GM19035 (cell line): ENCODE results near the gene UQCRC1.

Experiments
- ATAC-seq: cut with Tn5 transposase; IDR thresholded peaks from one replicate; pipeline ENCODE4 v1.9.1; 2021; ENCODE audit not compliant: unreplicated experiment

The UQCRC1 gene

GRCh38 chr3:48633743-48634142 lies 24.3 kb upstream of the UQCRC1 start:
- ATAC-seq, result no peak

- no peak for ATAC-seq
Observed at GRCh38 chr3:48633256-48633655, 23.8 kb upstream of the UQCRC1 start.

- ATAC-seq, result no peak
Observed at GRCh38 chr3:48631516-48632448, 22.3 kb upstream of the UQCRC1 start.

DNA sequence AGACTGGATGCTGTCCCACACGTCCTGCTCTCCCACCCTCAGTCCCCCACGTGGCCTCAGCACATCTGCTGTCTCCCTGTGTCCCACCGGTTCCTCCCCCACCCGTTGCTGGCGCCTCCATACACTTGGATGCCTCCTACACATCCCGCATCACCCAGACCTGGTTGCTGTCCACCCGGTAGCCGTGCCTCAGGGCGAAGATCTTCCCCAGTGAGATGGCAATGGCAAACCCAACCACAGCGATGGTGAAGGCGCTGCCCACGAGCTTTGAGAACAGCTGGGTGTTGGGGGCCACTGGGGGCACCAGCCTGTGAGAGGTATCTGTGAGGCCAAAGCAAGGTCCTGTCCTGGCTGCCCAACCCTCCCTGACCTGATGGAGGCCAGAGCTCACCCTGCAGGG lies 21.4 kb upstream of the UQCRC1 start:
- no peak for ATAC-seq

- ATAC-seq, result no peak
Observed at GRCh38 chr3:48630407-48630806, 21.0 kb upstream of the UQCRC1 start.

DNA sequence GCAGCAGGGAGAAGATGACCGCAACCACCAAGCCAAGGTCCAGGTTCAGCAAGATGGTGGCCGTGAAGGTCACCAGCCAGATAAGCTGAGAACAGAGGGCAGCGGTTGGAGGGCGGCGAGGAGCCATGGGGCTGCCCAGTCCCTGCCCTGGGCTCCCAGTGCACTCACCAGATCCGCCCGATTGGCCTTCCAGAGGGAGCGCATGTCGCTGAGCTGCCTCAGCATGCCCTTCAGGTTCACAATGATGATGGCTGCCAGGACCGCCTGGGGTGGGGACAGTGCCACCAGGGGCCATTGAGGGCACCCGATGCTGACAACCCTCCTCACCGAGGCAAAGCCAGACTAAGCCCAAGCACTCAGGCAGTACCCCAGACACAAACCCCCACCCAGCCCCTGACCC lies 20.4 kb upstream of the UQCRC1 start:
- ATAC-seq, result no peak

GRCh38 chr3:48628277-48629017 lies 19.0 kb upstream of the UQCRC1 start:
- ATAC-seq, result no peak

GRCh38 chr3:48625600-48625999 lies 16.2 kb upstream of the UQCRC1 start:
- no peak for ATAC-seq

DNA sequence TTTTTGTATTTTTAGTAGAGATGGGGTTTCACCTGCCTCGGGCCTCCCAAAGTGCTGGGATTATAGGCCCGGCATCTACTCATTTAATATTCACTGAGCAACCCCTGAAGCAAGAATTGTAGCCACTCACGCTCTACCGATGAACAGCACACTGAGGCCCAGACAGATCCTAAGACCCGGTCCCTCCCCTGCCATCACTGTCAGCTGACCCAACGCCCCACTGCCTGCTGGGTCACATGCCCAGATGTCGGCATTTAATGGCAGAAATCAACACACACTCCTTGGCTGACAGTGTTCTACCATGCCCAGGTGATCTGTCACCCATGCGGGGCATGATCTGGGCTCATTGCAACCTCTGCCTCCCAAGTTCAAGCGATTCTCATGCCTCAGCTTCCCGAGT lies 15.3 kb upstream of the UQCRC1 start:
- no peak for ATAC-seq

DNA sequence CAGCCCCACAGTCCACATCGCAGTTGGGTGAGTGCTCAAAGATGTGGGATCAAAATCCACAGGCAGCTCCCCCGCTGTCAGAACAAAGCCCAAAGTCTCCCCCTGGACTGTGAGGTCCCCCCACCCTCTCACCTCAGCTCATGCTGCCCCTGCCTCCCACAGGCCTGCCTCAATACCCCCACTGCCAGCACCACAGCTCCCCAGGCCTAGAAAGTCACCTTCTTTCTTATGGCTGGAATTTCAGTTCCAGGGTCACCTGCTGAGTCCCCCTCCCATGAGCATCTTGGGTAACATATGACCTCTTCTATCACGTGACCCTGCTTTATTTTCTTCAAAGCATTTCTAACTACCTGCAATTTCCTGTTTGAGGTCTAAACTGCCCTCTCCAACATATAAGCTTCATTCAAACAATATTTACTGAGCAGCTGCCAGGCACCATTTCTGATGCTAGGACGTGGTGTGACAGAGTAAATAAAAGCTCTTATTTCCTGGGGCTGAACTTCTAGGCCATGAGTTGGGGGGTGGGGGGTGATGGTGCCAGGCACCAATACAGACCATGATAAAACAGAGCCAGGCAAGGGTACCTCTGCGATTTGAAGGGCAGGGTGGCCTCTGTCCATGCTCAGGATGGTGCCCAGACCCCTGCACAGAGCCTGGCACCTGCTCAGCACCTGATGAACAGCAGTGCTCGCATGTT lies 14.6 kb upstream of the UQCRC1 start:
- no peak for ATAC-seq

- no peak for ATAC-seq
Observed at GRCh38 chr3:48621461-48621869, 12.0 kb upstream of the UQCRC1 start, which contains the start of gene TMEM89. TMEM89 (minus strand) TSS chr3:48621769; CDS start chr3:48621756, 13 bp downstream.

GRCh38 chr3:48619541-48620524 lies 10.4 kb upstream of the UQCRC1 start:
- no peak for ATAC-seq

DNA sequence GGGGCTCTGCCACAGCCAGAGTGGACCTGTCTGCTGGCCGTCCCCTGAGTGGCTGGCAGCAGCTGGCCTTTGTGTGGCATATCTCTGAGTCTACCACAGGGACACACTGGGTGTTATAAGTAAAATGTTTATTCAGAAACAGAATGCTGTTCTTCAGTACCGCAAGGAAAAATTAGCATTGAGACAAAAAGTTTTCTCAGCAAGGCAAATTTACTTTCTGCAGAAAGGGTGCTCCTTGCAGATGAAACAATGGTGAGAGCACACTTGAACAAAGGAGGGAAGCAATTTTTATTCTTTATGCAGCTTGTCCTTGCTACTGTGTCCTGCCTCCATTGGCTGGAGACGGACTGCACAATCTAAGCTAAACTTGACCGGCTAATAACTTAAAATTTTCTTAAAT lies 8.1 kb upstream of the UQCRC1 start:
- no peak for ATAC-seq

- ATAC-seq, result no peak
Observed at GRCh38 chr3:48614044-48614443, 4.6 kb upstream of the UQCRC1 start.

DNA sequence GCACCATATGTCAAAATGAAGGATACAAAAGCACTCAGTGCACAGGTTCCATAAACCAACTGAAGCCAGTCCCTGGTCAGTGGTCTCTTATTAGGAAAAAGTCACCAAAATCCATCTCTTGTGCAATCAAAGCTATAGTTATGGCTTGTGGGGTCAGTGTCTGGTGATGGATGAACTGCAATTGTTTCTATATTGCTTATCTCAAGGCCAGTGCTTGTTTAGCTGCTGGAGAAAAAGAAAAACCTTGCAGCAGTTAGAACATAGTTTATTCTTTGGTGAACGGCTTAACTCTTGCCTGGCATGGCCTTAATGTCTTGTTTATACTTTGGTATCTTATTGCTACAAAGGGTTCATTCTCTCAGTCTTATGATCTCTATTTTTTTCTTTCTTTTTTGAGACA lies 2.9 kb upstream of the UQCRC1 start:
- ATAC-seq, result no peak

DNA sequence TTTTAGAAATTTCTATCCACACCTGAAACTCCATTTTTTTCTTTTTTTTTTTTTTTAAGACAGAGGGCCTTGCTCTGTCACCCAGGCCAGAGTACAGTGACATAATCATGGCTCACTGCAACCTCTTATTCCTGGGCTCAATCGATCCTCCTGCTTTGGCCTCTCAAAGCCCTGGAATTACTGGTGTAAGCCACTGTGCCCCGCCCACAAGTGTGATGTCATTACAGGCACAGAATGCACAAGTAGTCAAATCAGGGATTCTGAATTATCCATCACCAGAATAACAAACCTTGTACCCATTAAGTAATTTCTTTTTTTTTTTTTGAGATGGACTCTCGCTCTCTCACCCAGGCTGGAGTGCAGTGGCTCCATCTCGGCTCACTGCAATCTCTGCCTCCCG lies 1.9 kb downstream of the UQCRC1 start:
- ATAC-seq, result no peak

DNA sequence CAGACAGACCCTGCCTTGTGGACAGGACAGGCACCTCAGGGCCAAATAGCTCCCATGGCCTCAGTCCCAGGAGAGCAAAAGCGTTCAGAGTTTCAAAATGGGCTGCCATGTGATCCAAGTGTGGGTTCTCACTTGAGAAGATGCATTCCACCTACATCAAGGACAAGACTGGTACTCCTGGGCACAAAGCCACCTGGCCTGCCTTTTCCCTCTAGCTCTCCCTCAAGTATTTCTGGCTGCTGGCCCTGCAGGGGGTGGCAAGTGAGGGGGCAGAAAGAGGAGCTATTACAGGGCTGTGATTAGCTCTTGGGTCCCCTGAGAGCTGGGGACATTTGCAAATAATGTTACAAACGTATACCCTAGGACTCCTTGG lies 7.8 kb downstream of the UQCRC1 start:
- ATAC-seq, result no peak

- ATAC-seq, result no peak
Observed at GRCh38 chr3:48600711-48601621, 8.5 kb downstream of the UQCRC1 start.

GRCh38 chr3:48599509-48600285 lies 9.7 kb downstream of the UQCRC1 start:
- no peak for ATAC-seq
